RWPE1 (cell line): ENCODE results near the gene DUS2.
A peak's percentile ranks its signal among the peaks of the same experiment; 100 is the strongest.
"Not testable (repeated sequence)": the region's sequence is repeated elsewhere in the genome, so short reads cannot be mapped to it uniquely, and the experiment has no call there.

Experiments used
- CTCF ChIA-PET: fragments of 350-600 bp; sonication (Branson Sonifier 250); formaldehyde crosslinking; extraction: SDS; loops from one replicate; lab custom pipeline; 2021; lab: Yijun Ruan, JAX
- POLR2A ChIA-PET: fragments of 400-600 bp; formaldehyde crosslinking; extraction: SDS; loops from one replicate; lab custom pipeline; 2020; ENCODE audit warnings: antibody characterized with exemption; ENCODE audit not compliant: low non-redundant PET; lab: Yijun Ruan, JAX
- DNase-seq: peaks from one replicate; pipeline ENCODE4 v3.0.0; 2012; ENCODE audit warnings: low spot score
- H3K27ac ChIP-seq: fragments of 450-650 bp; 2 replicates; pipeline ENCODE4 v1.5.1; 2017
- CTCF ChIP-seq: fragments of 450-650 bp; conservative IDR thresholded peaks from 2 replicates; pipeline ENCODE4 v1.5.1; 2017; ENCODE audit warnings: low read depth, mild to moderate bottlenecking

DUS2 gene

DNA sequence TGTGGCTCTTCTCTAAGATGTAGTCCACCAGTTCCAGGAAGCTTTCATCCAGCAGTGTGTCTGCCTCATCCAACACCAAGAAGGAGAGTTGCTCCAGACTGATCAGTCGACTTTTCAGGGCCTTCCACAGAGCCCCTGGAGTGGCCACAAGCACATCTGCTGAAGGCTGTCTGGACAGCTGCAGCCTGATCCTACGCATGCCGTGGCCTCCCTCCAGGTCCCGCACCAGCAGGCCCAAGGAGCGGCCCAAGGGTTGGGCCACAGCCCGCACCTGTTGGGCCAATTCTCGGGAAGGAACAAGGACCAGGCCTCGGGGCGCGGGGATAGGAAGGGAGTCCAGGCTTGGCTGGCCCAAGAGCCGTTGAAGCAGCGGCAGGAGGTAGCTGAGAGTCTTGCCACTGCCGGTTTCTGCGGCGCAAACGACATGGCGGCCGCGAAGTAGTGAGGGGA lies 781 bp upstream of the DUS2 start:
- TF ChIP-seq CTCF = no peak
- no peak for DNase-seq
- H3K27ac ChIP-seq = peak overlapping the region; percentile 70
- CTCF ChIA-PET = interaction anchor here (0.6 to 1.1 kb wide), 3 partner anchors 19 to 52 kb away, joined by 3 to 7 read pairs (median 5); no protein-coding TSS in a partner anchor
- POLR2A ChIA-PET = interaction anchor here (0.6 kb wide), 1 partner anchor 10 kb away, joined by 3 read pairs; no protein-coding TSS in a partner anchor

DNA sequence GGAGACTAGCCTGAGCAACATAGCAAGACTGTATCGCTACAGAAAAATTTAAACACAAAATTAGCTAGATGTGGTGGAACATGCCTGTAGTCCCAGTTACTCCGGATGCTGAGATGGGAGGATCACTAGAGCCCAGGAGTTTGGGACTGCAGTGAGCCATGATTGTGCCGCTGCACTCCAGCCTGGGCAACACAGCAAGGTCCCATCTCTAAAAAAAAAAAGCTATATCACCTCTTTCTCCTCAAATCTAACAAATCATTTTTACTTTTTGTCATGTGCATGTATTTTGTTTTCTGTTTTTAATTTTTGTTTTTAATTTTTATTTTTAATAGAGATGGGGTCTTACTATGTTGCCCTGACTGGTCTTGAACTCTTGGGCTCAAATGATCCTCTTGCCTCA lies 5.9 kb downstream of the DUS2 start:
- CTCF ChIA-PET = interaction anchor here (0.6 to 1.2 kb wide), 3 partner anchors 12 to 51 kb away, joined by 3 to 5 read pairs (median 5); no protein-coding TSS in a partner anchor
- DNase-seq = no peak
- H3K27ac ChIP-seq = no peak overlapping the region
- TF ChIP-seq CTCF = no peak
- POLR2A ChIA-PET = no interaction called here

GRCh38 chr16:68030108-68030507 lies 7.0 kb downstream of the DUS2 start:
- CTCF ChIA-PET = interaction anchor here (0.6 to 1.2 kb wide), 3 partner anchors 11 to 232 kb away, joined by 3 to 5 read pairs (median 4); no protein-coding TSS in a partner anchor
- DNase-seq, H3K27ac ChIP-seq, POLR2A ChIA-PET: not testable (repeated sequence)

DNA sequence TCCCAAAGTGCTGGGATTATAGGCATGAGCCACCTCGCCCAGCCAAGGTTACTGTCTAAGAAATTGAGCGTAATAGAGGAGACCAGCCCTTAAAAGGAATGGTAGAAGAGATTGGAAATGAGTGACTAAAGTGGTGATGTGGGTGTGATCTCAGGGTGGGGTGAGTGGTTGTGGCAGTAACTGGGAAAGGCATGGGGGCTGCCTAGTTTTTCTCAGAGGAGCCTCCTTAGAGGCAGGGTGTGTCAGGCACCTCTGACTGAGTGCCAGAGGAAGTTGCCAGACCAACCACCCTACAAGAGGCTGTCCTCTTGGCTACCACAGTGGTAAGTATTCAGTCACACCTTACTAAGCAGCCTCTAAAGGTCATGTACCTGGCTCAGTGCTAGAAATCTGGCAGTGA lies 8.9 kb downstream of the DUS2 start:
- CTCF ChIA-PET = interaction anchor here (0.6 kb wide), 1 partner anchor 9 kb away, joined by 5 read pairs; no protein-coding TSS in a partner anchor
- H3K27ac ChIP-seq = peak overlapping the region; percentile 66
- no peak for TF ChIP-seq CTCF
- POLR2A ChIA-PET = no interaction called here
- peak; percentile 73 for DNase-seq

DNA sequence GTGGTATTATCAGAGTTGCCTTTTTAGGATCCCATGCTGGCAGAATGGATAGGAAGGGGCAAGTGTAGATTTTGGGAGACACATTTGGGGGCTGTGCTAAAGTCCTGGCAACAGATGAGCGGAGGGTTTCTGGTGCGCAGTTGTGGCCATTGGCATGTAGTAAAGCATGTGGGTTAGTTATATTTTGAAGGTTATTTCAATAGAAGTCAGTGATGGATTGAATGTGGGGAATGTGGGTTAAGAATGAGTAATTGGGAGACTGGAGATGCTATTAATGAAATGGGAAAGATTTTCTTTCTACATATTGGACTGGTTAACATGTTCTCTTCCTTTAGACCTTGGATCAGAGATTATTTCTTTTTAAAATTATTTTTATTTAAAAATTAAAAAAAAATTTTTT lies 10.0 kb downstream of the DUS2 start:
- ChIA-PET CTCF (no interaction called here), POLR2A (no interaction called here)
- no peak for DNase-seq
- no peak for TF ChIP-seq CTCF
- H3K27ac ChIP-seq = peak overlapping the region; percentile 66; the same call in 1 of the 2 replicates

GRCh38 chr16:68035227-68035626 lies 12.1 kb downstream of the DUS2 start:
- H3K27ac ChIP-seq = no peak overlapping the region
- CTCF ChIA-PET = no interaction called here
- POLR2A ChIA-PET = no interaction called here
- DNase-seq = no peak
- no peak for TF ChIP-seq CTCF

DNA sequence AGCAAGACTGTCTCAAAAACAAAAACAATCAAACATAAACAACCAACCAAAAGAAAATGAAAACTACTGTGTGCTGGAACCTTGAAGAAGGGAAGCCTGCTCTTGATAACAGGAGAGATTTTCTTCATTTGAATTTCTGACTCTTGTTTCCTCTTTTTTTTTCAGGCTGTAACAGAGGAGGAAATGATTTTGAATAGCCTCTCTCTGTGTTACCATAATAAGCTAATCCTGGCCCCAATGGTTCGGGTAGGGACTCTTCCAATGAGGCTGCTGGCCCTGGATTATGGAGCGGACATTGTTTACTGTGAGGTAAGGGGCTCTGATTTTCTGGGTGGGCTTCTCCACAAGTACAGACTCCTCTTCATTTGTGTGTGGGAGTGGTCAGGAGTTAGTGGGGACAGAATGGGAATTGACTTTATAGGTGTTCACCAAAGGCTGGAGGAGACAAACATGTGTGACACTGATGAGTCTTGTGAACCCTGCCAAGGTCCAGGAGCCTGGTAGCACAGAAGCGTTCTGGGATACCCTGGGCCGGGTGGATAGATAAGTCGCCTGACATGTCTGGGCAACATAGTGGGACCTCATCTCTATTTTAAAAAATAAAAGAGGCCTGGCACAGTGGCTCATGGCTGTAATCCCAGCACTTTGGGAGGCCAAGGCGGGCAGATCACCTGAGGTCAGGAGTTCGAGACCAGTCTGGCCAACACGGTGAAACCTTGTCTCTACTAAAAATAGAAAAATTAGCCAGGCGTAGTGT lies 14.9 kb downstream of the DUS2 start:
- DNase-seq = no peak
- ChIA-PET POLR2A (no interaction called here), CTCF (interaction anchor here (0.6 to 1.2 kb wide), 2 partner anchors 27 to 214 kb away, joined by 4 to 6 read pairs; no protein-coding TSS in a partner anchor)
- no peak for TF ChIP-seq CTCF
- H3K27ac ChIP-seq = no peak overlapping the region
